GM18519 (cell line): ENCODE measurements around the gene RHOXF1.
"Not testable (repeated sequence)": the region's sequence is repeated elsewhere in the genome, so short reads cannot be mapped to it uniquely, and the experiment has no call there.

Source experiments
- ATAC-seq: cut with Tn5 transposase; IDR thresholded peaks from one replicate; pipeline ENCODE4 v1.9.1; 2021; ENCODE audit warnings: mild to moderate bottlenecking, moderate library complexity; ENCODE audit not compliant: unreplicated experiment, low FRiP score

The RHOXF1 gene, protein sequence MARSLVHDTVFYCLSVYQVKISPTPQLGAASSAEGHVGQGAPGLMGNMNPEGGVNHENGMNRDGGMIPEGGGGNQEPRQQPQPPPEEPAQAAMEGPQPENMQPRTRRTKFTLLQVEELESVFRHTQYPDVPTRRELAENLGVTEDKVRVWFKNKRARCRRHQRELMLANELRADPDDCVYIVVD

DNA sequence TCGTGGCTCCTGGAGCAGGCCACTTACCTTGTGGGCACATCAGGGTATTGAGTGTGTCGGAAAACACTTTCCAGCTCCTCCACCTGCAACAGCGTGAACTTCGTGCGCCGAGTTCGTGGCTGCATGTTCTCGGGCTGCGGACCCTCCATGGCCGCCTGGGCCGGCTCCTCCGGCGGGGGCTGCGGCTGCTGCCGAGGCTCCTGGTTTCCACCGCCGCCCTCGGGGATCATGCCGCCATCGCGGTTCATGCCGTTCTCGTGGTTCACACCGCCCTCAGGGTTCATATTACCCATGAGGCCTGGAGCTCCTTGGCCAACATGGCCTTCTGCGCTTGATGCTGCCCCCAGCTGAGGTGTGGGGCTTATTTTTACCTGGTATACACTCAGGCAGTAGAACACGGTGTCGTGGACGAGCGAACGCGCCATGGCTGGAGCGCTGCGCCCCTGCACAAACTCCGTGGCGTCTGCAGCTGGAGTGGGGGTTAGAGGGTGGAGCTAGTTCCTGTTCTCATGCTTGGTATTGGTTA, at the start of gene RHOXF1:
RHOXF1 (minus strand) TSS at position 476 of the 526 bp plus-strand sequence; CDS start at position 425, 51 bp downstream.
- ATAC-seq = no peak

DNA sequence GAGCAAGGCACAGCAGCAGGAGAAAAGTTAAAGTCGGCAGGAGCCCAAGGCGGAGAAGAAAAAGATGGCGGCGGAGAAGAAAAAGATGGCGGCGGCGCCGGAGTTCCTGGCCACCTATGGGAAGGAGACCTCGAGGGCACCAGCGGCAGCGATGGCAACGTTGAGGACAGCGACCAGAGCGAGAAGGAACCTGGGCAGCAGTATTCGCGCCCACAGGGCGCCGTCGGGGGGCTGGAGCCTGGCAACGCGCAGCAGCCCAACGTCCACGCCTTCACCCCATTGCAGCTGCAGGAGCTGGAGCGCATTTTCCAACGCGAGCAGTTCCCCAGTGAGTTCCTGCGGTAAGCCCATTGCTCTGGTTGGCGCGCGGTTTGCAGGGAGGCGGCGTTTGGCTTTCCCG, 43.4 kb upstream of the RHOXF1 start:
- ATAC-seq = not testable (repeated sequence)

DNA sequence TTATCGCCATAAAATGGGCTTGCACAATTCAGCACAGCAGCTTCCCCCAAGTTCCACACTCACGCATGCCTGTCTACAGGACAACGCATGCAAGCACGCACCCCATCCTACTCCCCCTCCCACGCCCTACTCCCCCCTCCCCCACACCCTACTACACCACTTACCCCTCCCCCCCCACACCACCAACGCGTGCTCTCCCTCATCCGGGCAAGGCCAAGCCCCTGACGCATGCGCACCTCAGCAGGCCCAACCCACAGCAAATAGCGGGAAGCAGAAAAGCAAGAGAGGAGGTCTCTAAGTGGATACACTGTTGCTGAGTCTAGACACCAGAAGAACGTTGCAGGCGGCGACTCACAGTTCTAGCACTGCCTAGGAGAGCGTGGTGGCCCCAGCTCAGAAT, 42.6 kb upstream of the RHOXF1 start, which contains the start of gene RHOXF2:
RHOXF2 (plus strand) TSS at position 301 of the 400 bp plus-strand sequence. CDS start 138 bp downstream, outside the sequence.
- not testable (repeated sequence) for ATAC-seq

DNA sequence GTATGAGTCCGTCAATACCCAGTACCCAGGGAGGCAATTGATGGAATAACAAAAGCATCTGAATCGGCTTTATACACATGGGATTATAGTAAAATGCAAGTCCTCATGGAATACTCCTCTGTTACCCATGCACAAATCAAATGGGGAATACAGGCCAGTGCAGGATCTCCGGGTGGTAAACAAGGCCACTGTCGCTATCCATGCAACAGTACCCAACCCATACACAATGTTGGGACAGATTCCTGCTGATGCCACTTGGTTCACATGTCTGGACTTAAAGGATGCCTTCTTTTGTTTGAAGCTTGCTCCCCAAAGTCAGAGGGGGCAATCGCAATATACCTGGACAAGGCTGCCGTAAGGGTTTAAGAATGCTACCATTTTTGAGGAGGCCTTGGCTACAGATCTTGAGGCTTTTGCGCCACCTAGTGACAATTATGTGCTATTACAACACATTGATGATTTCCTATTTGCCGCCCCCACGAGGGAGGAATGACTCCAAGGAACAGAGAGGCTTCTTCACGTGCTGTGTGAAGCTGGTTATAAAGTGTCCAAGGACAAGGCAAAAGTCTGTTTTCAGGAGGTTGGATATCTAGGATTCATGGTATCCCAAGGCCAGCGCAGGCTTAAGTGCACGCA, 34.5 kb upstream of the RHOXF1 start:
- not testable (repeated sequence) for ATAC-seq

DNA sequence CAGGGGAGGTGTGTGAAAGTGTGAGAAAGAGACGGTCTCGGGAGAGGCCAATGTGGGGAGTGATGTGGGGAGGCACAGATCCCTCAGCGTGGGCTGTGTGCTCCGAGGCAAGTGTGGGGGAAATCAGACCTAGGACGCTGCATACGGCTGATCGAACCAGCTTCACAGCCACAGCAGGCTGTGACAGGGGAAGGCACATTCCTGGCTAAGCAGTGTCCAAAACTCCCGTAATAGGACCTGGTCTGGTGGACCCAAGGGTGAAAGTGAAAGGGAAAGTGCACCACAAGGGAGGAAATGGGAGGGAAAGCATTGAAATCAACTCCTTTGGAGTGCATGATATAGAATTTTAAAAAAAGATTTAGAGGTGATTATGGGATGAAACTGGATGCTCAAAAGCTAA, 31.8 kb upstream of the RHOXF1 start:
- no peak for ATAC-seq

DNA sequence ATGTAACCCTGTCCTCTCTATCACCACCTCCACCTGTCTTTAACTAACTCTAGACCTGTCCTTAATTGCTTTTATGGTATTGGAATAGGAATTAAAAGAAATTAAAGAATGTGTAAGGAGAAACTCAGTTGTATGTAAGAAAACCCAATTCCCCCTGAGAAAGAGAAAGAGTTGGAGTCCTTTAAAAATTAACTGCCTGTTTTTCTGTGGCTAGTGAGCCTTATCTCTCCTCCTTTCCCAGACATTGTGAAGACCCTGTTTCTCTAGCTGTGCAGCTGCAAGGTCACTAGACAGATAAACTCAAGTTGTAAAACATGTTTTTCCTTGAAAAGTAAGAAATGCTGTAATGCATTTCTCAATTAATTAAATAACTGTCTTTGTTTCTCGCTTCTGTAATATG, 30.6 kb upstream of the RHOXF1 start:
- ATAC-seq = not testable (repeated sequence)

DNA sequence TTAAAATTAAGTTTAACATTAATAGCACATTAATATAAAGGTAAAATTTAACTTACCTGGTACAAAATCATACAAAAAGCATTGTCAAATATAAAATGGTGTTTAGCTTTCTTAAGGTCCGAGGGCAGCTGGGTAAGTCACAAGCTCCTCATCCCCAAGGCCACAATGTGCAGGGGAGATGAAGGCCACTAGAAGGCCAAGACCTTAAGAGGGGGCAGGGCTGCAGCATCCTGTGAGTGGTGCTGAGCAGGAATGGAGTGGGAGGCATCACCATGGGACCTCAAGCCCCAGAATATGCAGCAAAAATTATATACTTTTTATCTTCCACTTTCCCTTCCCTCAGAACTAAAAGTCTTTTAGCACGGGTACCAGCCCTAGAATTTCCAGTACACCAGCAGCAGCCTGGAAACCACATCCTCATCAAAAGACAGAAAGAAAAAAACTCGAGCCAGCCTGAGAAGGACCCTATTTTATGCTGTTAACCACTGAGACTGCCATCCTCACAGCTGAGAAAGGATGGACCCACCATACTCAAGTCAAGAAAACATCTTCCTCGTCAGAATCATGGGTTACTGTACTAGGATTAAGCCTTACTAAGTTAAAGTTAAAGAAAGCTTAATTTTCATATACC, 29.7 kb upstream of the RHOXF1 start:
- no peak for ATAC-seq

DNA sequence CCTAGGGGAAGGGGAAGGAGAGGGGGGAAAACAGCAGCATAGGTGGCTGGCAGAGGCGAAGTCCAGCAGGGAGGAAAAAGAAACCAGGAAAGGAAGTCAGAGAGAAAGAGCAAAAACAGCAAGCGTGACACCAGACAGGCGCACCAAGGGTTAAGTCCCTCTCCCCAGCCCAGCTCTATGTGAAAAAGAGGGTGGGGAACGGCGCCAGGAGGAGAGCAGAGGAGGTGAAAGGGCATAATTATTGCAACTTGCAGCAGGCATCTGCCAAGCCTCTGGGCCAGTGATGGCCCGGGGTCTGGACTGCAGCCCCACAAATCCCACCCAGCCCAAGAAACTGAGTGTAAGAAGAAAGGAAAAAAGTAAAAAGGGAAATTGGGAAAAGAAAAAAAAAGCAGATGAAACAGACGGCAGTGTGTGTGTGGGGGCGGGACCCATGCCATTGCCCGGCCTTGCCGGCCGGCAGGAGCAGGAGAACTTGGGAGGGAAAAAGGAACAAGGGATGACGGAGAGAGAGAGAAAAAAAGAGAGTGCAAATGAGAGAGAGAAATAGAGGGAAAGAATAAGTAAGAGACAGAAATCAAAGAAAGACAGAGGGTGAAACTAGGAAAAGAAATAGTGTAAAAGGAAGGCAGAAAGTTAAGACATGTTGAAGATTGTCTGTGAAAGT, 28.6 kb upstream of the RHOXF1 start:
- no peak for ATAC-seq

DNA sequence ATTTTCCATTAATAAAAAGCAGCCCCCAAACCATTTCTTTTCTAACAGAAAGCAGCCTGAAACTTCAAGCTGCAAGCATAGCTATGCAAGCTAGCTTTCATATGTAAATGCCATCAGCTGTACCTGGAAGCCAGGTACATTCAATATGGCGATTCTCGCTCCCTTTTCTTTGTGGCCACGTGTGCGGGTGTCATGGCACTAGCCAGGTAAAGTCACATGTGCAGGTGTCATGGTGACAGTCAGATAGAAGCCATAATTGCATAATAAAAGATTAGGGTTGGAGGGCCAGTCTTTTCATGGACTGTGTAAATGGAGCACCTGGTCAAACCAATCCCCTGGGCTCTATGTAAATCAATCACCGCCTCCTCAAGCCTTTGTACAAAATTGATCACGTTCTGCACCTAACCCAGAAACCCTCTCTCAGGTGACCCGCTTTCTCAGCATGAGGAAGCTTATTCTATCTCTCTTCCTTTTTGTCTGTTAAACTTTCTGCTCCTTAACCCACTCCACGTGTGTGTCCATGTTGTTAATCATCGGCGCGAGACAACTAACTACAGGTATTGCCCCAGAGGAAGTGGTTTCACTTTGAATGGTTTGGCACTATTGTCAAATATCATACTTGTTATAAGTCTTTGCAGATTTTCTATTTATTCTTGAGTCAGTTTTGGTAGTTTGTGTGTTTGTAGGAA, 24.7 kb upstream of the RHOXF1 start:
- ATAC-seq = no peak

DNA sequence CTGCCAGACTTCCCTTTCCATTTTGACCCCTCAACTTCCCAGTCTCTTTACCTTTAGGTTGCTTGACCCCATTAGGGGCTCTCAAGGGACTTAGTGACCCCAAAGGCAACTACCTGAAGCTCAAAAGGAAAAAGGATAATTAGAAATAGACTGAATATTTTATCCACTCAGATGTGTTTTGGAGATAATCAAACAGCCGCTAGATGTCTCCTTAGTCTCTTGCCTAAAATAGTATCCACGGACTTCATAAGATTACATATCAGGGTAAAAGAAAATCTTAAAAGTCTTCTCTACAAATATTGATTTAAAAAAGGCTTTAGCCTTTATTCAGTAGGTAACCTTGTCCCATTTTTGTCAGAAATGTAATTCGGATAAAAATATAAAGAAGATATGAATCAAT, 21.7 kb upstream of the RHOXF1 start:
- ATAC-seq = no peak

DNA sequence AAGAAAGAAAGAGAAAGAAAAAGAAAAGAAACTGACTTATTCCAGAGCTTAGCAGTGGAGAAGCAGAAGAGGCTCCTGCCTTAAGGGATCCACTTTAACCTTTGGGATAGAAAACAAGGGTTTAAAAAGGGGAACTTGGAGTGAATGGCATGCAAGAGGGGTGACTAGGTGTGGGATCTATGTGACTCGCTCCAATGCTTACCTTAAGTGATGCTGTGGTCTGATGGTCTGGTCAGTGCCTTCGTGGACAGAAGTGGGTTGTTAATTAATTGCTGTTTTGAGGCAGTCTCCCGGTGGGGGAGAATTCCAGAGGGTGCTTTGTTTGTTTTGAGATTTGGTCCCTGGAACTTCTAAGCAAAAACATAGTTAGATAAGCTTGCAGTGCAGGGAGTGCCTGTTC, 21.1 kb upstream of the RHOXF1 start:
- ATAC-seq = no peak

DNA sequence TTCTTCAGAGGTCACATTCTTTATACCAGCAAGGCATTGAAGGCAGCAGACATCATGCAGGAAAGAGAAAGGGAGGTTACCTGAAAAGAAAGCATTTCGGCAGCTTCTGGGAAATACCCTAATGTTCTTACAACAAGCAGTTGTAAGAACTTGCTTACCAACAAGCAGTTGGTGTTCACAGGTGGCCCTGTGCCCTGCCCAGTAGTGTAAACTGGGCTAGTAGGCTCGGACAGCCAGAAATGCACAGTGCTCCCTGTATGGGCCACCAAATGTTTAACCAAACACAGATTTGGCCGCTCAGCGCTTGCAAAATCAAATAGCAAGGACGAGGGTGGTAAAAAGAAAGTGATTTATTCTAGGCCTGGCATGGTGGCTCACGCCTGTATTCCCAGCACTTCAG, 20.4 kb upstream of the RHOXF1 start:
- no peak for ATAC-seq

DNA sequence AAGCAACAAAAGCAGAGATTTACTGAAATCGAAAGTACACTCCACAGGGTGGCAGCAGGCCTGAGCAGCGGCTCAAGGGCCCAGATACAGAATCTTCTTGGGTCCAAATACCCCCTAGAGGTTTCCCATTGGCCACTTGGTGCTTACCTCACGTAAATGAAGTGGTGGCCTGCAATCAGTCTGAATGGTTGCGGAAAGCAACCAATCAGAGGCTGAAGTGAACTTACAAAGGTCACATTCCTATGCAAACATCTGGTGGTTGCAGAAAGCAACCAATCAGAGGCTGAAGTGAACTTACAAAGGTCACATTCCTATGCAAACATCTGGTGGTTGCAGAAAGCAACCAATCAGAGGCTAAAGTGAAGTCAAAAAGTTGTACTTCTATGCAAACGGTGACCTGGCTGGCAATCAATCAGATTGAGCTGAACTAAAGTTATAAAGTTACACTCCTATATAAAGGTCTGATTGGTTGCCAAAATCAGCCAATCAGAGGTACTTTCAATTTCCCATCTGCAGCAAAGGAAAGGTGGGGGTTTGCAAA, 12.7 kb upstream of the RHOXF1 start:
- not testable (repeated sequence) for ATAC-seq

DNA sequence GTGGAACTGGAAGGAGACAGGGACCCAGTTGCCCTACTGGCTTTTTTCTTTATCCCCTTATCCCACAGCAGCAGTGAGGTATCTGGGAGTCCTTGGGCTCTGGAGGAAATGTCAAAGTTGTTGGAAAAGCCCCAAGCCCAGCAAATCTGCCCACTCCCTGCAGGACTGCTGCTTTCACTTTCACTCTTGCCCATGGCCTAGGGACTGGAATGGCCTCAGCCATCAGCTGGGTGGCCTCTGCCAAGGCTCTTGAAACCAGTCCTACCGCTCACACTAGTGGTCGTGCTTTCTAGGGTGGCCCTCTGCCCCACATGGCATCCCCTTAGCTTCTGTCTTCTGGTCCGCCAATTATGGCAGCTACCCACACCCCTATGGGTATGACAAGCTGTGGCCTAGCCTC, 9.7 kb upstream of the RHOXF1 start:
- ATAC-seq = no peak

DNA sequence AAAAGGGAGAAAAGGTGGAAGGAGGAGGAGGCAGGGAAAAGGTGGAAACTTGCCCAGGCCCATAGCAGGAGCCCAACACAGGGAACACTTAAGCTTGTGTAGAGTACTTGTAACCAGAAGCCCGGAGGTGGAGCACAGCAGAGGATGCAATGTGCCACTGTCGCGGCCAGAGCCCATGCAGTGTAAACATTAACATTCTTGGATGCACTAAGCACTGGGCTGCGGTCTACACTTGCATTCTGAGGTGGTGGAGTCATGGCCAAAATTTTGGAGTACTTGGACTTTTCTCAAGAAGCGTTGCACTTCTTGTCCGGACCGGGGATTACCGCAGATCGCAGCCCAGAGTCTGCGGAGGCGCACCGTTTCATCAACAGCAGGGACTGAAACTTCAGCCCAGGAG, 4.5 kb upstream of the RHOXF1 start:
- ATAC-seq = no peak

DNA sequence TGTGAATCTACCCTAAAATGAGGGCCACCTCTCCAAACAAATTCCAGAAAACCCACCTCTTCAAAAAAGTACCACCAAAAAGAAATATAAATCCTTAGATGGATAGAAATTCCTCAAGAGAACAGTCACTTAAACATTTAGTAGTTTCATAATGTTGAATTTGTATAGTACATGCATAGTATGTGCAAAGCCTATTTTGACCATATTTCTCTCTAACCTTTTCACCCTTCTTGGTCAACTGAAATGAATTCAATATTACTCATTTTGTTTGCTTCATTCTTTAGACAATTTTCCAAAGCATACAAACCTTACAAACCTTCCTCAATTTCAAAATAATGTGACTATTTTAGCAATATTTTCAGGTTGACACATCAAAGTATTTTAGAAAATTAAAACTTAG, 4.1 kb downstream of the RHOXF1 start:
- ATAC-seq = no peak

DNA sequence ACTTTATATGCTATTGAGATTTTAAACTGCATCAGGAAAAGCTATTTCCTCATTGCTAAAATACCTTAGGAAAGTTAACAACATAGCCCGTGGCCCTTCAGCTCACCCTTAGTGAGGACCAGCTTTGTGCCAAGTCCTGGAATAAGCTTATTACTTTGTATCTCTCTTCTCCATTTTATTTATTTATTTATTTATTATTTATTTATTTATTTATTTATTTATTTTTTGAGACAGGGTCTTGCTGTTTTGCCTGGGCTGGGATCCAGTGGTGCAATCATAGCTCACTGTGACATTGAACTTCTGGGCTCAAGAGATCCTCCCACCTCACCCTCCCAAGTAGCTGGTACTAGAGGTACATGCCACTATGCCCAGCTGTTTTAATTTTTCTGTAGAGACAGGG, 6.3 kb downstream of the RHOXF1 start:
- ATAC-seq = no peak

DNA sequence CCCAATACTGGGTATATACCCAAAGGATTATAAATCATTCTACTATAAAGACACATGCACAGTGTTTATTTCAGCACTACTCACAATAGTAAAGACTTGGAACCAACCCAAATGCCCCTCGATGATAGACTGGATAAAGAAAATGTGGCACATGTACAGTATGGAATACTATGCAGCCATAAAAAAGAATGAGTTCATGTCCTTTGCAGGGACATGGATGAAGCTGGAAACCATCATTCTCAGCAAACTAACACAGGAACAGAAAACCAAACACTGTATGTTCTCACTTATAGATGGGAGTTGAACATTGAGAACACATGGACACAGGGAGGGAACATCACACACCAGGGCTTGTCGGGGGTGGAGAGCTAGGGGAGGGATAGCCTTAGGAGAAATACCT, 11.0 kb downstream of the RHOXF1 start:
- ATAC-seq = not testable (repeated sequence)

DNA sequence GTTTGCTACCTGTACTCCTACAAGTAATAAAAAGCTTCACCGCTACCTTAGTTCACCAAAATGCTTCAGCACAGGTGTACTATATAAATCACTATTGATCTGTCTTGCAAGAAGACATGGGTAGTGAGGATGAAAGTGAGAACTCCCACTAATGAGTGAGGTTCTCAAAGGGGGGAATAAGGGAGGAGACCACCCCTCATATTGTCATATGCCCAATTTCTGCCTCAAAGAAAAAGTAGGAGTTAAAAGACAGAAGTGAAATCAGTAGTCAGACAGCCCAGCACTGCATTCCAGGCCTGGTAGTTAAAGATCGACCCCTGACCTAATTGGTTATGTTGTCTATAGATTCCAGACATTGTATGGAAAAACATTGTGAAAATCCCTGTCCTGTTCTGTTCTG, 14.7 kb downstream of the RHOXF1 start:
- ATAC-seq = not testable (repeated sequence)

DNA sequence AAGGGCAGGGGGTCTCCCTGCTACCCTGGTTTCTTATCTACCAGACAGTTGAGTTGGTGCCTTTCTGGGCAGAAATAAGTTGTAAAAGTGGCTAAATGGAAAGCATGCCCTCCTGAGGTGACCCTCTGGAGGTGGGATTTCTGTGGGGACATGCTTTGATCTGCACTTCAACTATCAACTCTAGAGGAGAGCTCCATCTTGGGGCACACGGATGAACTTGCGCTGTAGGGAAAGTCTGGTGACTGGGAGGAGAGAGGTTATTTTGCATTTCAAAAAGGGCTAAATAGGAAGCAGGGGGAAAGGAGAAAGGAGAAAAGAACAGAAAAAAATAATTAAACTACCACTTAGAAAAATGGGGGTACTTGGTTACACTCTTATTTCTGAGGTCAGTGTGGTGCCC, 25.5 kb downstream of the RHOXF1 start:
- no peak for ATAC-seq
